Activated T-cell treated with anti-CD3 and anti-CD28 coated beads, Interleukin-2, amount 50 U/mL, for 24 hours (primary cell): ENCODE measurements around the gene DNAH1.
A peak's percentile ranks its signal among the peaks of the same experiment; 100 is the strongest.

Source experiments
- DNase-seq: peaks from one replicate; pipeline ENCODE4 v3.0.0-alpha.2; 2020
- H3K27ac Mint-ChIP-seq: 2 replicates; pipeline ENCODE4 v1.8.0; 2020; ENCODE audit warnings: mild to moderate bottlenecking, mixed read lengths
- H3K27me3 Mint-ChIP-seq: 2 replicates; pipeline ENCODE4 v1.8.0; 2020; ENCODE audit warnings: mixed read lengths
- H3K36me3 Mint-ChIP-seq: 2 replicates; pipeline ENCODE4 v1.8.0; 2020; ENCODE audit warnings: low read depth, mixed read lengths
- H3K4me1 Mint-ChIP-seq: 2 replicates; pipeline ENCODE4 v1.8.0; 2020; ENCODE audit warnings: low read depth, mixed read lengths
- H3K4me3 Mint-ChIP-seq: 2 replicates; pipeline ENCODE4 v1.8.0; 2020; ENCODE audit warnings: mild to moderate bottlenecking, moderate library complexity, mixed read lengths
- H3K9me3 Mint-ChIP-seq: 2 replicates; pipeline ENCODE4 v1.8.0; 2020; ENCODE audit warnings: mixed read lengths

Gene DNAH1

DNA sequence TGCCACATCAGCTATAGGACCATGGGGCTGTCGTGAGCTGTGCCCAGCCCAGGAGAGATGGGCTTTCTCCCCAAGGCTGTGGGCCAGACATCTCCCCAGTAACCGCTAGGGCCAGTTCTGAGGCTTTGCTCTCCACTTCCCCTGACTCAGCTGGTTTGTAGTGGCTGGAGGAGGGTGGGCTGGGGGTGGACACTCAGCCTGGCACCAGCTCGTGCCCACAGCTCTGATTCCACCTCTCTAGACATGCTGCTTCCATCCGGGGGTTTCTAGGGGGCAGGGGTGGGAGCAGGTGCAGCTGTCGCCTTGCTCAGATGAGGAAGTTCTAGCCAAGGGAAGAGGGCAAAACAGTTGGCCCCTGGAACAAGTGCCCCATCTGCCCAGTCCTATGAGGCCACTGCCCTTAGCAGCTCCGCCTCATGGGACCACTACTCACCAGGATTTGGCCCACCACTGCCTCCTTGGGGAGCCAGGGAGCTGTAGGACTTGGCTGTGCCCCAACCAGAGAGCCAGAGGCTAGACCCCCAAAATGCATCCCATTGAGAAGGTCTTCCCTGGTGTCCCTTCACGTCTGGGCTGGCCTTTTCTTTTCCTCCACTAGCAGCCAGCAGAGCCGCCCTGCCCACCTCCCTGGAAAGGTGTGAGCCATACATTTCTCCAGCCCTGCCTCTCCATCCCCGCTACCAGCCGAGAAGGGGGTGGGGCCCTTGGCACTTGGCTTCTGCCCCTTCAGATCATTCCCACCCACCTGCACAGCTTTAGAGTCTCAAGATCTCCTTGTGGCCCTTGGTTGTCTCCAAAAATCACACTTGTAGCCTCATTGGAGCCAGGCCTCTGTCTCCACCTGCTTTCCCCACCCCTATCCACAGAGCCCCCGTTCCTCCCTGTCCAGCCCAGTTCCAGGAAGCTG is 18.6 kb upstream of the DNAH1 start:
- no peak for DNase-seq
- H3K9me3 Mint-ChIP-seq = no peaks in the 10 kb centered on the region
- peaks cover 2% of the 10 kb centered on the region for H3K4me1 Mint-ChIP-seq
- no peaks in the 10 kb centered on the region for H3K27me3 Mint-ChIP-seq
- peaks cover 29% of the 10 kb centered on the region for H3K36me3 Mint-ChIP-seq
- H3K27ac Mint-ChIP-seq = peak overlapping the region; percentile 22
- no peak overlapping the region for H3K4me3 Mint-ChIP-seq

DNA sequence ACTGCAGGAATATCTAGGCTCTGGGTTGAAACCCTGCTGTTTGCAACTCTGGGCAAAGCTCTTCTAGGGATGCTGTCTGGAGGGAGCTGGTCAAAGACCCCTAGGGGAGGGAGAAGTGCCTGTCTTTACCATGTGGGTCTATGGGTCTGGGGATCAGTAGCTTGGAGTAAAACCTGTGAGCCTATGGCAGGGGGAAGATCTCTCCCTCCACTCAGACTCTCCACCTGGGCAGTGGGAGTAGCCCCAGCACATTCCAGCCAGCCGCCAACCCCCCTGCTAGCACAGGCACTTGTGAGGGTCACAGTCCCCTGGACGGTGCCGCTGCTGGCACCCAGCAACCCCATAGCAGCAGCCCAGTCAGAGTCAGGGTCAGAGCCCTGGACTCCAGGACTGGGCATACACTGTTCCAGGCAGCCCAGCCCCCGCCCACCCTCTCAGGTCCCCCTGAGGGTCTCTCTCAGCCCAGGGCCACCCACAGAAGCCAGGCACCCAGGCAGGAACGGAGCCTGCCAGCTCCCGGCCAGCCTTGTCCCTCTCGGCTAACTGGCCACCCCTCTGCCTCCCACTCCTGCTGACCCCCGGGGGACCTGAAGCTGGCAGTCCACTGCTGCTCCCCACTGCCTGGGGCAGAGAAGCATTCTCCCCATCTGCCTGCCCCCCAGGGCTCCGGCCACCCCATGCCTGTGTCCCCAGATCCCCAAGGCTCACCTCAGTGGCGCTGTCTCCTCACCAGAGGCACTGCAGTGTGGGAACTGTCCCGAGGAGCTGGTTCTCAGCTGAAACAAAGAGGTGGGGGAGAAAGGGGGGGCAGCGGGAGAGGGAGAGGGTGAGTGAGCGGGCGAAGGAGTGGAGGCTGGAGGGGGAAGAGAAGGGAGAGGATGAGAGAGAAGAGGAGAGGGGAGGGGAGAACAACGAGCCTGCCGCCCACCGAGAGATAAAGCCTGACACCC is 17.7 kb upstream of the DNAH1 start:
- no peak overlapping the region for H3K4me3 Mint-ChIP-seq
- no peak for DNase-seq
- H3K36me3 Mint-ChIP-seq = peaks cover 20% of the 10 kb centered on the region
- H3K4me1 Mint-ChIP-seq = peaks cover 2% of the 10 kb centered on the region
- H3K9me3 Mint-ChIP-seq = no peaks in the 10 kb centered on the region
- no peaks in the 10 kb centered on the region for H3K27me3 Mint-ChIP-seq
- H3K27ac Mint-ChIP-seq = peak overlapping the region; percentile 22

DNA sequence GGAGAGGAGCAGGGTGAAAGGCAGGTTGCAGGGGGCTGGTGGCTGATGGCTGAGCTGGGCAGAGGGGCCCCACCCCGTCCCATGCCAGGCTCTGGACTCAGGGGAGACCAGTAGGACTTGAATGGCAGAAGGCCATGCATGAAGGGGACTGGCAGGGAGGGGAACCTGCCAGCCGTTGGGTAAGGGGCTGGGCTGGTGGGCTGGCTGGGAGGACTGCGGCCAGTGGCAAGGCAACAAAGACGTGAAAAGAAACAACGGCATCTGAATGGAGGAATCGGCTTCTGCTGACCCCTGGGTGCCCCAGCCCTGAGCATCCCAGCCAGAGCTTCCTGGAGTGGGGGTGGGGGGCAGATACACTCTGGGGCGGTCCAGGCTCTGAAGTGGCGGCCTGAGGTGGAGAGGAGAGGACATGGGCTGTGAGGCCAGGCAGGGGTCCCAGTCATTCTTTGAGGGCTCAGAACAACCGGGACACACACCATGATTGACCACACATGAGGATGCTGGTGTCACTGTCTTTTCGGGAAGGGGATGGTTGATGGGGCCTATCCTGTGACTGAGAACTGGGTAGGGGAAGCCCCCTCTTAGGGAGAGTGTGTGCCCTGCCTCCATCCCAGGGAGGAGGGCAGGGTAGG is 16.8 kb upstream of the DNAH1 start:
- no peak overlapping the region for H3K4me3 Mint-ChIP-seq
- DNase-seq = no peak
- no peaks in the 10 kb centered on the region for H3K9me3 Mint-ChIP-seq
- peaks cover 2% of the 10 kb centered on the region for H3K4me1 Mint-ChIP-seq
- H3K27me3 Mint-ChIP-seq = no peaks in the 10 kb centered on the region
- H3K27ac Mint-ChIP-seq = no peak overlapping the region
- peaks cover 13% of the 10 kb centered on the region for H3K36me3 Mint-ChIP-seq

DNA sequence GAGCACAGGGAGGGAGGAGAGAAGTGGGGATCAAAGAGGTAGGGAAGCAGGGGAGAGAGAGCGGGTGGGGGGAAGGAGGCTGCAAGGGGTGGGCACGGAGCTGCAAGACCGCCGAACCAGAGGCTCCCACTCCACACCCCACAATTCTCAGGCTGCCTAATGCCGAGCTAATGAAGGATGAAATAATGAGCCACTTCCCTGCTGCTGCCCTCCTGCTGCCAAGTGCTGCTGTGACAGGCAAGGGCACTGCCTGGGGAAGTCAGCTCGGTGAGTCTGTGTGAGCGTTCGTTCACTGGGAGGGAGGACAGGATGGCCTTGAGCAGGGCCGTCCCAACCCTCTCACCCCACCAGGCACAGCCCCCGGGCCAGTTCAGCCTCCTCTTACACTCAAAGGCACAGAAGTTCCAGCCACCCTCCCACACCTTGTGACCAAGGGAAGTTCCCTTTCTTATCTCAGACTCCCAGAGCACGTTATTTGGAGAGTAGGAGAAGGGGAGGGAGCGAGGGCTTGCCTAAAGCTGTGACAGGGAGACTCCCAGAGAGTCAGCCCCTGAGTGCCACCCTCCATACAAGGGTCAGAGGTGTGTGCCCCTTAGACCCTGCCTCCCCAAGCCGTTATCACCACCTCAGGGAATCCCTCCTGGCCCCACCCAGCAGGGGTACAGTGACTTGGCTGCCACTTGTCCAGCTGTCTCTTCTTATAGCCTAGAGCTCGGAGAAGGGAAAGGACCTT is 16.1 kb upstream of the DNAH1 start:
- no peak for DNase-seq
- Mint-ChIP-seq H3K9me3 (no peaks in the 10 kb centered on the region), H3K27me3 (no peaks in the 10 kb centered on the region), H3K36me3 (peaks cover 7% of the 10 kb centered on the region), H3K4me1 (peaks cover 2% of the 10 kb centered on the region), H3K27ac (no peak overlapping the region), H3K4me3 (no peak overlapping the region)

DNA sequence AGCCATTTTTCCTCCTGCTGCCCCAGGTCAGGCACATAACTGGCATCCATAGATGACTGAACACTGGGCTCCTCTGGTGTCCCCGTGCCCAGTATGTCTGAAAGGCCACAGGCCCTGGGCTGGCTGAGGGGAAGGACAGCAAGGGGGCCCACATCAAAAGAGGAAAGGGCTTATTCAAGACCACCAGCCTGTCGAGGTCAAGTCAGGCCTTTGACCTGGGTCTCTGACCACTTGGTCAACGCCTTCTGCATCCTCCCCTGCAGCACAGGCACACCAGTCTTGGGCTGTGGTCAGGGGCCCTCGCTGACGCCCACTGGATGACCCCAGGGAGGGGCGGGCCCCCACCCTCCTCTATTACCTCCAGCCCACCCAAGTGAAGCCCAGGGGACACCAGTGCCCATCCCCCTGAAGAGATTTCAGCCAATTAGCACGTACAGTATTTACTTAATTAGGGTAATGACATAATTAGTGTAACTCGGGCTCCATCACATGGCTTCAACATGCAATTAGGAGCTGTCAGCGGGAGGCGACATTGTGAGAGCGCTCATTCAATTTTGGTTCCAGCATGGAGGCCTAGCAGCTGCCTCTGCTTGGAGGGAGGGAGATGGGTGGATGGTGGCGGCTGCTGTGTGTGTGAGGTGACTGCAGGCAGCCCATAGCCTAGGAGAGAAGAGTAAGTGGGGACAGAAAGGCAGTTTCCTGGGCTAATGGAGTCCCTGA is 13.5 kb upstream of the DNAH1 start:
- Mint-ChIP-seq H3K4me1 (peaks cover 21% of the 10 kb centered on the region), H3K27ac (no peak overlapping the region), H3K27me3 (no peaks in the 10 kb centered on the region), H3K36me3 (no peaks in the 10 kb centered on the region), H3K9me3 (no peaks in the 10 kb centered on the region), H3K4me3 (no peak overlapping the region)
- no peak for DNase-seq

DNA sequence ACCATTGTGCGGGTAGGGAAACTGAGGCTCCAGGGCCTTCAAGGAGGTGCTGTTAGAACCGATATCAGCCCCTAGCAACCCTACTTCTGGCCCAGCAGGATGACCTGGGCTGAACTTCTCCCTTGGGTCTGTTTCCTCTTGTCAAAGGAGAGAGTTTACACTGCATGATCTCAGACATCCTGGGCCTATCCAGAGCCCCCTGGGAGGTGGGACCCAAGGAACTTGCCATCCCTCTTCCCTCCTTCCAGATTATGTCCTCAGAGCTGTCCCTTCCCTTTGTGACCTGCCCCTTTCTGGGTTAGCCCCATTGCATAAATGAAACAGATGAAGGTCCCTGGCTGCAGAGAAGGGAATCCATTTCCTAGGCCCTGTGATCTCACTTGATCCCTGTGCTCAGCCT is 12.3 kb upstream of the DNAH1 start:
- peaks cover 26% of the 10 kb centered on the region for H3K4me1 Mint-ChIP-seq
- no peak for DNase-seq
- no peak overlapping the region for H3K27ac Mint-ChIP-seq
- H3K4me3 Mint-ChIP-seq = no peak overlapping the region
- H3K9me3 Mint-ChIP-seq = no peaks in the 10 kb centered on the region
- H3K36me3 Mint-ChIP-seq = no peaks in the 10 kb centered on the region
- no peaks in the 10 kb centered on the region for H3K27me3 Mint-ChIP-seq

DNA sequence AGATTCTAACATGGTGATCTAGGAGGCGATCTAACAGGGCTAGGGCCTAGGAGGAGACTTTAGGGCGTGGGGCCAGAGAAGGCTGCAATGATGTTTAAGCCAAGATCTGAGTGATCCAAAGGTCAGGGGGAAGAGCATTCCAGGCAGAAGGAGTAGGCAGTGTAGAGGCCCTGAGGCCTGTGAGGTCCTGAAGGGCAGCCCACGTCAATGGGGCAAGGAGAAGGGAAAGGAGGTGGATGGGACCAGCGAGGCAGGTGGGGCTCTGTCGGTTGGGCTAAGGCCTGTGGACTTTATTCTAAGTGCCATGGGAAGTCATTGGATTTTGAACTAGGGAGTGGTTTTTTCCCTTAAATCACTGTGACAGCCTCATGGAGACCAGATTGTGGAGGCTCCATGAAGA is 10.2 kb upstream of the DNAH1 start:
- no peak for DNase-seq
- no peaks in the 10 kb centered on the region for H3K27me3 Mint-ChIP-seq
- H3K36me3 Mint-ChIP-seq = peaks cover 3% of the 10 kb centered on the region
- no peaks in the 10 kb centered on the region for H3K9me3 Mint-ChIP-seq
- H3K27ac Mint-ChIP-seq = peak overlapping the region; percentile 24
- H3K4me3 Mint-ChIP-seq = no peak overlapping the region
- peaks cover 35% of the 10 kb centered on the region for H3K4me1 Mint-ChIP-seq

DNA sequence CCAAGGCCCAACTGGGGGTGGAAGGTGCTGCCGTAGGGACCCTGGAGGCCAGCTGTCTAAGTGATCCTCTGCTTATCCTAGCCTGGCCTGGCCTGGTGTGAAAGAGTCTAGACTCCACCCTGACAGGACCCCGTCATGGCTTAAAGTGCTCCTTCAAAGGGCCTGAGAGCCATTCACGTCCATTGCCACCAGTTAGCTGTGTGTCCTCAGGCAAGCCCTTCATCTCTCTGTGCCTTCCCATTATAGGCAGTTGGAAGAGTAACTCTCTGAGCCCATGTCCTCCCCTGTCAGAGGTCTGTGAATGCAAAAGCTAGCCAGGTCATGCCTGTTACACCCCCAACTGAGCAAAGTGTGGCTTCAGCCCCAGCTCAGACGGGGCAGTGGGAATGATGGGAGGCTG is 9.1 kb upstream of the DNAH1 start:
- Mint-ChIP-seq H3K4me3 (no peak overlapping the region), H3K9me3 (no peaks in the 10 kb centered on the region), H3K36me3 (peaks cover 3% of the 10 kb centered on the region), H3K27ac (no peak overlapping the region), H3K27me3 (no peaks in the 10 kb centered on the region), H3K4me1 (peaks cover 41% of the 10 kb centered on the region)
- no peak for DNase-seq

DNA sequence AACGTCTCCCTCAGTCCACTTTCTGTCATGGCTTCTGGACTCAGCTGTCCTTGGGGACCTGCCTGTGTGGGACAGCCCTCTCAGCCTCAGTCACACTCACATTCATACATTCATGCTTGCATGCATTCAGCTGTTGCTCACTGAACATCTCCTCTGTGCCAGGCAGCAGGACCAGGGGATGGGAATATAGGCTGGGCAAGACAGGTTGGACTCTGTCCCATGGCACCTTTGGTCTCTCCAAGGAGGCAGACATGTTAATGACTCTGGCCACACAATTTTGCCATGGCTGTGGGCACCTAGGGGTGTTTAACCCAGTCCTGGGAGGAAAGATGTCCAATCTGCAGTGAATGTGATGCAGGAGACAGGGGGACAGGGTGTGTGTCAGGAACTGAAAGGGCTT is 7.8 kb upstream of the DNAH1 start:
- DNase-seq = no peak
- H3K4me3 Mint-ChIP-seq = no peak overlapping the region
- no peaks in the 10 kb centered on the region for H3K27me3 Mint-ChIP-seq
- peaks cover 45% of the 10 kb centered on the region for H3K4me1 Mint-ChIP-seq
- H3K27ac Mint-ChIP-seq = peak overlapping the region; percentile 18
- H3K9me3 Mint-ChIP-seq = no peaks in the 10 kb centered on the region
- peaks cover 3% of the 10 kb centered on the region for H3K36me3 Mint-ChIP-seq

DNA sequence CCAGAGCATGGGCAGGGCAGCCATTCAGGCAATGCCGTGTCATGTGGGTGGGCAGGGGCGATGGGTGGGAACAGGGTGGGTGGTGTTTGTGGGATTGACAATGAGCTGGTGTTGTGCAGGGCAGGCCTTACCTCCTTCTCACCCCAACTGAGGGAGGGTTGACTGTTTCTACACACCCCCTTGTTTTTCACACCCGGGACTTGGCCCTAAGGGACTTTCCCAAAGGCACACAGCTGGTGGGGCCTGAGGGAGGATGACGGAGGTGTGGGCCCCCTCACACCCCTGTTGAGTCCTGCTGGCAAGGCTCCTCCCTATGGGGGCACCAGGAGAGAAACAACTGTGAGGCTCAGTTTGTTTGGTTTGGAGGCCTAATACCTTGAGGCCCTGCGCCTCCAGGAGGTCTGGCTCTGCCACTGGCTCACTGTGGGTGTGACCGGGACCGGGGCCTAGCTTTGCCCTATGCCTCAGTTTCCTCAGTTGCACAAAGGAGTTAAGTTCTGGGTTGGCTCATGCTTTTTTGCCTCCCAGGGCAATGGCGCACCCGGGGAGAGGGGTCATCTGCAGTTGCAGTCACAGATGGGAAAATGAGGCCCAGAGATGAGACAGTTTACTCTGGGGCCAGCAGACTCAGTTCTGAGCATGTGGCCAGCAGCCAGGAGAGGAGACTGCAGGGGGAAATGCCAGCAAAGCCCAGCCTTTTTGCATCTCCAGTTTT is 5.1 kb upstream of the DNAH1 start:
- H3K27ac Mint-ChIP-seq = peak overlapping the region; percentile 85
- H3K9me3 Mint-ChIP-seq = no peaks in the 10 kb centered on the region
- H3K4me1 Mint-ChIP-seq = peaks cover 49% of the 10 kb centered on the region
- no peak overlapping the region for H3K4me3 Mint-ChIP-seq
- peak; percentile 66 for DNase-seq
- H3K36me3 Mint-ChIP-seq = peaks cover 3% of the 10 kb centered on the region
- H3K27me3 Mint-ChIP-seq = no peaks in the 10 kb centered on the region

DNA sequence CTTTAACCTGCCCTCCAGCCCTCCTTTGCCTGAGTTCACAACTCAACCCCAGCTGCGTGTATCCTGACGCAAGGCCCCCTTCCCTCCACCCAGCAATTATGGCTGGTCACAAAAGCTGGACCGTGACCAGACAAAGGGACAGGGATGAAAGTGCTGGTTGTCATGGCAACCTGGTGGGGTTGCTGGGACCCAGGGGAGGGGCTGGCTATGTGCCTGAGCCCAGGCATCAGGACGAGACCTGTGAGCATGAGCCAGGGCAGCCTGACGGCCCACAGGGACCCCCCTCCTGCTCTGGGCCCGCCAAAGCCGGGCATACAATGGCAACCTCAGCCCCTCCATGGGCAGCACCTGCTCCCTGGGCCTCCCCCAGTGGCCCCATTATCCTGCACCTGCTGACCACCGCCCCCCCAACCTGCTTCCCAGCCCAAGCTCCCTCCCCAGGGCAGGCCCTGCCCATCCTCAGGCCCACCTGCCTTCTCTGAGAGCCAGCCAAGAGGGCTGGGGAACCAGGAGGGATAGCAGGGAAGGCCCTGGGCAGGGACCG is 4.5 kb upstream of the DNAH1 start:
- Mint-ChIP-seq H3K27ac (peak overlapping the region; percentile 85), H3K36me3 (peaks cover 3% of the 10 kb centered on the region)

DNA sequence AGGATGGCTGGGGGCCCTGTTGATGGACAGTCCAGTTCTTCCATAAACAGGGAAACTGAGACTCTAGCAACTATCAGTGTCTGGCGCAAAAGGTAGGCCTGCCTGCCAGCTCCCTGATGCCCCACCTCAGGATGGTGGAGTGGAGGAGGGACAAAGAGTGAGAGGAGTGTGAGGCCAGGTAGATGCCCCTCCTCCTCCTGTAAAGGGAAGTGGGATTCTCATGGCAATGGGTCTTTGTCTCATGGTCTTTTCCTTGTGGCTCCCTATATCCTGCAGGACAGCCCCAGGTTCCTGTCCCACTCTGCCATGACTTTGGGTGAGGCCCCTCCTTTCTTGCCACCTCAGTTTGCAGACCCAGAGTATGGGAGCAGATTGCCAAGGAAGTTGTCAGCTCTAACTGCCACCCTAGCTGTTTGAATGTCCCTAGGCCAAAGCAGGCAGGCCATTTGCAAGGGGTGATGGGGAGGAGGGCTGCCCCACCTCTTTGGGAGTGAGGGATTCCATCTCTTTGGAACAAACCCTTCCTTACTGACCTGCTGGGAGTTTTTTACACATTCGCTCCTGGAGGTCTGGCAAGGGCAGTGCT is 2.8 kb upstream of the DNAH1 start:
- Mint-ChIP-seq H3K4me1 (peaks cover 46% of the 10 kb centered on the region), H3K4me3 (no peak overlapping the region)

More for the DNA sequence above, 4.5 kb upstream of the DNAH1 start:
- no peak for DNase-seq
- no peaks in the 10 kb centered on the region for H3K27me3 Mint-ChIP-seq
- peaks cover 46% of the 10 kb centered on the region for H3K4me1 Mint-ChIP-seq
- H3K9me3 Mint-ChIP-seq = no peaks in the 10 kb centered on the region
- no peak overlapping the region for H3K4me3 Mint-ChIP-seq

More for the DNA sequence above, 2.8 kb upstream of the DNAH1 start:
- peaks cover 3% of the 10 kb centered on the region for H3K36me3 Mint-ChIP-seq
- DNase-seq = no peak
- H3K27me3 Mint-ChIP-seq = no peaks in the 10 kb centered on the region
- H3K9me3 Mint-ChIP-seq = no peaks in the 10 kb centered on the region
- peak overlapping the region; percentile 85 for H3K27ac Mint-ChIP-seq
